Mesothelial cell of epicardium (in vitro differentiated cells): ENCODE data around the gene NMNAT2. TPM values are rescaled to one million over a fixed set of nuclear protein-coding genes. Genes with fewer than 3 reads are reported as not detected.

Experiments used
- DNase-seq, 2 experiments: peaks; one replicate each; pipeline ENCODE4 v3.0.0; 2021; ENCODE audit warnings: low spot score in 2 of 2; ENCODE audit not compliant: unreplicated experiment in 2 of 2
- H3K27ac Mint-ChIP-seq: 2 replicates; pipeline ENCODE4 v1.8.0; 2021; ENCODE audit warnings: mixed read lengths
- H3K27me3 Mint-ChIP-seq: 2 replicates; pipeline ENCODE4 v1.8.0; 2021; ENCODE audit warnings: low read depth, mixed read lengths
- H3K36me3 Mint-ChIP-seq: 2 replicates; pipeline ENCODE4 v1.8.0; 2021; ENCODE audit warnings: mixed read lengths
- H3K4me1 Mint-ChIP-seq: 2 replicates; pipeline ENCODE4 v1.8.0; 2021; ENCODE audit warnings: mixed read lengths
- H3K4me3 Mint-ChIP-seq: 2 replicates; pipeline ENCODE4 v1.8.0; 2021; ENCODE audit warnings: mild to moderate bottlenecking, moderate library complexity, mixed read lengths
- H3K9me3 Mint-ChIP-seq: 2 replicates; pipeline ENCODE4 v1.8.0; 2021; ENCODE audit warnings: mixed read lengths
- CTCF ChIP-seq: fragments of 200-600 bp; sonication (generic); IDR thresholded peaks from one replicate; pipeline ENCODE4 v1.5.0; 2021; ENCODE audit warnings: antibody characterized with exemption; ENCODE audit not compliant: unreplicated experiment
- total RNA-seq: library from RNA; stranded (reverse); gene quantifications from 3 replicates; pipeline ENCODE4 v1.2.1, GENCODE V29; 2021

The NMNAT2 gene
- total RNA-seq, 1 donor from 2014 or later, result 1.2 TPM

- Mint-ChIP-seq H3K4me1 (peaks cover 35% of the 10 kb centered on the region), H3K36me3 (no peaks in the 10 kb centered on the region), H3K27ac (no peak overlapping the region), H3K4me3 (no peak overlapping the region), H3K9me3 (no peaks in the 10 kb centered on the region), H3K27me3 (no peaks in the 10 kb centered on the region)
- no peak for TF ChIP-seq CTCF
- DNase-seq, result no peak
These were observed 102.0 kb downstream of the NMNAT2 start for GRCh38 chr1:183315991-183316758.

- no peak overlapping the region for H3K27ac Mint-ChIP-seq
- no peaks in the 10 kb centered on the region for H3K27me3 Mint-ChIP-seq
- no peak for TF ChIP-seq CTCF
- peaks cover 33% of the 10 kb centered on the region for H3K4me1 Mint-ChIP-seq
- H3K4me3 Mint-ChIP-seq, result no peak overlapping the region
- H3K36me3 Mint-ChIP-seq, result no peaks in the 10 kb centered on the region
- no peak for DNase-seq
- peaks cover 5% of the 10 kb centered on the region for H3K9me3 Mint-ChIP-seq
These were observed 105.1 kb downstream of the NMNAT2 start for GRCh38 chr1:183313063-183313462.

- no peak for DNase-seq
- Mint-ChIP-seq H3K27me3 (no peaks in the 10 kb centered on the region), H3K4me1 (peaks cover 38% of the 10 kb centered on the region), H3K27ac (peak overlapping the region; percentile 94), H3K36me3 (no peaks in the 10 kb centered on the region), H3K4me3 (no peak overlapping the region), H3K9me3 (peaks cover 5% of the 10 kb centered on the region)
- TF ChIP-seq CTCF, result no peak
These were observed 107.3 kb downstream of the NMNAT2 start for GRCh38 chr1:183310753-183311479.

DNA sequence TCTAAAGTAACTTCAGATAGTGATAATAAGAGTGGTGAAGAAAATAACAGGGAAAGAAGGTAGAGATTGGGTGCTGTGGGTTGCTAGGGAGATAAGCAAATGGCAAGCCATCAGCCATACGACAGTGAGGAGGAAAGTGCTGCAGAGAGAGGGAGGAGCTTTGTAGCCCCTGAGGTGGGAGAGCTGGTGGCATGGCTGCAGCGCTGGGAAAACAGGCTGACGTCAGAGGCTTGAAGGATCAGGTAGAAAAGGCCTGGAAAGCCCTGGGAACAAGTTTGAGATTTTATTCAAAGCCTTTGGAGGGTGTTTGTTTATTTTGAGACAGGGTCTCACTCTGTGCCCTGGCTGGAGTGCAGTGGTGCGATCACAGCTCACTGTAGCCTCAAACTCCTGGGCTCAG is 109.5 kb downstream of the NMNAT2 start:
- H3K4me3 Mint-ChIP-seq, result no peak overlapping the region
- no peaks in the 10 kb centered on the region for H3K36me3 Mint-ChIP-seq

More for the DNA sequence above, 109.5 kb downstream of the NMNAT2 start:
- Mint-ChIP-seq H3K27me3 (no peaks in the 10 kb centered on the region), H3K9me3 (peaks cover 5% of the 10 kb centered on the region), H3K4me1 (peaks cover 49% of the 10 kb centered on the region), H3K27ac (peak overlapping the region; percentile 5)
- DNase-seq, result no peak
- no peak for TF ChIP-seq CTCF
